HG03095 (cell line): ENCODE data around the gene GRIK2.

ENCODE experiments used
- ATAC-seq: cut with Tn5 transposase; IDR thresholded peaks from one replicate; pipeline ENCODE4 v1.9.1; 2021; ENCODE audit warnings: moderate library complexity; ENCODE audit not compliant: unreplicated experiment

Gene GRIK2

DNA sequence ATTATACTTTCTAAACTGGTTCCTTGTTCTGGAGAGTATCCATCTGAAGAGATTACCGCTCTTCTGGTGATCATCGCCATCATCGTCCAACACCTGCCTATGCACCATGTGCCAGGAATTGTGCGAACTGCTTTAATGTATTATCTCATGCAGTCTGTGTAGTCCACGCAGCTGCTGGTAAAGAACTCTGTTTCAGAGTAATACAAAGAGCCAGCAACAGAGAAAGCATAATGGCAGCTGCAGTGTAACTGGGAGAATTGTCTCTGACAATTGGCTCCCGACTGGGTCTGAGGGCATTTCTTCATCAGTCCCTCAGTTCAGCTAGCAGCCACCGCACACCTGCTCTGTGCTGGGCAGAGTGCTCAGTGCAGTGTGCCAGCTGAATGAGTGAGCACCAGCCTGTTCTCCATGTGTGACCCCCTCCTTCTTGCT is 383.4 kb downstream of the GRIK2 start:
- ATAC-seq = no peak

GRCh38 chr6:101777646-101778045 is 384.1 kb downstream of the GRIK2 start:
- ATAC-seq = no peak

DNA sequence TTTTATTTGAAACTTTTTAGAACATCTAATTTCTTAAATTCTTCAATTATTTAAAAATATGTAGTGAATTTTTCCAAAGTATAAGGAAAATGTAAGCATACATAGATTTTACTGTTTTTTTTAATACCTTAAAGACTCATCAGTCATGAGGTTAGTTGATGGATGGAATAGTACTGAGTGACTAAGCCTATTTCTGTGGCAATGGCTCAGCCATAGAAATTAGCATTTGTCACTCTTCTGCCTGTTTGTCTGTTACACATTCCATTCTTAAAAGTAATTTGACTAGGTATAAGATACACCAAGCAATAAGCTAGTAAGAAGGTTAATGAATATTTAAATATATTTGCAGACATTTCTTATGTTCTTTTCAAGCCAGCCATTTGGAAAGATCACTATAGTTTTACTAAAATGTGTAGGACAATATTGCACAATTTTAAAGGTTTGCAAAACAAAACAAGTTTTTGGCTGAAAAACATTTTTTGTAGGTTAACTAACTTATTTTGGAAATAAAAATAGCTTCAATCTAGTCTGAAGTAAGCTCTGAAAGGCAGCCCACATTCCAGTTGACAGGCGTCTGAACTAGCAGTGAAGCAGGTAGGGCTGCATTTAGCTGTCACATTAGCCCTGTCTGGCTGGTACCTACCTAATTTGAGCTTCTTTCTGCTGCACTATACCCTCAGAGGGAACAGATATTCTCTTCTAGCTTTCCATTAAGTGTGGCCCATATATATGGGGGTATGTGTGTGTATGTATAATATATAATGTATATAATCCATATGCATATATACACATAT is 385.7 kb downstream of the GRIK2 start:
- ATAC-seq = no peak

DNA sequence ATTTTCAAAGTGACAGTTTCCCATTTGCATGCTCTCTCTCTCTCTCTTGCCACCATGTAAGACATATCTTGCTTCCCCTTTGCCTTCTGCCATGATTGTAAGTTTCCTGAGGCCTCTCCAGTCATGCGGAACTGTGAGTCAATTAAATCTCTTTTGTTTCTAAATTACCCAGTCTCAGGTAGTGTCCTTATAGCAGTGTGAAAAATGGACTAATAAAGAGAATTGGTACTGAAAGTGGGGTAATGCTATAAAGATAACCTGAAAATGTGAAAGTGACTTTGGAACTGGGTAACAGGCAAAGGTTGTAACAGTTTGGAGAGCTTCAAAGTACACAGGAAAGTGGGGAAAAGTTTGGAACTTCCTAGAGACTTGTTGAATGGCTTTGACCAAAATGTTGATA is 389.8 kb downstream of the GRIK2 start:
- no peak for ATAC-seq

GRCh38 chr6:101784094-101784493 is 390.6 kb downstream of the GRIK2 start:
- ATAC-seq = no peak

DNA sequence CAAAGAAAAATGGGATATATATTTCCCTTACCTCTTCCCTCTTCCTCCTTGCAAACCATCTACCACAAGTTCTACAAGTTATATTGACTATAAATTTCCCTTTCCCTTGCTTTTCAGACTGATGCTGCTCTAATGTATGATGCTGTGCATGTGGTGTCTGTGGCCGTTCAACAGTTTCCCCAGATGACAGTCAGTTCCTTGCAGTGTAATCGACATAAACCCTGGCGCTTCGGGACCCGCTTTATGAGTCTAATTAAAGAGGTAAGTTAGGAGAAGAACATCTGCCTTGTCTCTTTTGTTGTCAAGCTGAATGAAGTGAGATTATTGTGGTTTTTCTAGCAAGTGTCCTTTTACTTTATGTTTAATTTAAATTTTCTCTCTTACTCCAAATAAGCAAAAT is 406.0 kb downstream of the GRIK2 start:
- ATAC-seq = no peak

GRCh38 chr6:101800598-101800997 is 407.1 kb downstream of the GRIK2 start:
- ATAC-seq = no peak

- ATAC-seq = no peak
Observed at GRCh38 chr6:101803136-101803535, 409.6 kb downstream of the GRIK2 start.

DNA sequence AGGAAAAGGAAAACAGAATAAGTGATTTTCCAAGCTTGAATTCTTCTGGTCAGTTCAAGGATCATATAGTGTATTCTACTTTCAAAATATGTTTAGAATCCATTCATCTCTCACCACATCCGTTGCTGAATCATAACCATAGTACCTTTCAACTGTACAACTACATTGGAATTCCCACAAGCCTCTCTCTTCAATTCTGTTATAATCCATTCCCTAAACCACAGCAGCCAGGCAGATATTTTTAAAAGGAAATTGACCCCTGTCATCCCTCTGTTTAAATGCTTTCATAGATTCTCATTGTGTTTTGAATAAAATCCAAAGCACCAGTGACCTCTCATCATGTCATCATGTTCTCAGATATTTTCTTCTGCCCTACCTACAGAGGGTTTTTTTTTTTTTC is 412.7 kb downstream of the GRIK2 start:
- no peak for ATAC-seq

DNA sequence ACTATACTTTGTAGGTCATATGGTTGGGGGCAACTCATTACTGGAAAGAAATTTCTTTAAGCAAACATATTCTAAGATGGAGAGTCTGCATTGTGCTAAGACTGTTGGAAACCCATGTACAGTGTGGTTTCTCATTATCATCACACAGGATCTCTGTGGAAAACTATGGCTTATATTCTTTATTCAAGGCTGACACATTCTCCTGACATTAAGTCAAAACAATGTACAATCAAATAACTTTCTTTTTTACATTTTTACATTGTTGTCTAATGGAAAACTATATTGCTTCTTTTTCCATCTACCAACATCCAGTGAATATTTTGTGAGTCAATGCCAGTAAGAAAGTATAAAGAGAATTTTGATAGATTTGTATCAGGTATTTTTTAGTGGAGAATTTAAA is 417.6 kb downstream of the GRIK2 start:
- ATAC-seq = no peak

- ATAC-seq = no peak
Observed at GRCh38 chr6:101816716-101817115, 423.2 kb downstream of the GRIK2 start.

DNA sequence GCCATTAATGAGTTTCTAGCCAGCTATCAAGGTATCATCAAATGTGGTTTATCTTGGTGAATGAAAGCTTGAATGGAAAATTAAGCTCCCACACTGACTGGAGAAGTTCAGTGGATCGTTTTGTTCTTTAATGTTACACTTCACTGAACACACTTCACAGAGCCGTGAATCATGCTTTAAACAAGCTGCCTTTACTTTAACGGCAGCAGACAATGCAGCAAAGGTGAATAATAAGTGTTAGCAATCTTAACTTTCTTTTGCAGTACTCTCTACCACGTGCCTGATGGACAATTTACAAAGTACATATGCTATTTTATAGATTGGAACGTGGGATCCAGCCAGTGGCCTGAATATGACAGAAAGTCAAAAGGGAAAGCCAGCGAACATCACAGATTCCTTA is 424.5 kb downstream of the GRIK2 start:
- no peak for ATAC-seq

DNA sequence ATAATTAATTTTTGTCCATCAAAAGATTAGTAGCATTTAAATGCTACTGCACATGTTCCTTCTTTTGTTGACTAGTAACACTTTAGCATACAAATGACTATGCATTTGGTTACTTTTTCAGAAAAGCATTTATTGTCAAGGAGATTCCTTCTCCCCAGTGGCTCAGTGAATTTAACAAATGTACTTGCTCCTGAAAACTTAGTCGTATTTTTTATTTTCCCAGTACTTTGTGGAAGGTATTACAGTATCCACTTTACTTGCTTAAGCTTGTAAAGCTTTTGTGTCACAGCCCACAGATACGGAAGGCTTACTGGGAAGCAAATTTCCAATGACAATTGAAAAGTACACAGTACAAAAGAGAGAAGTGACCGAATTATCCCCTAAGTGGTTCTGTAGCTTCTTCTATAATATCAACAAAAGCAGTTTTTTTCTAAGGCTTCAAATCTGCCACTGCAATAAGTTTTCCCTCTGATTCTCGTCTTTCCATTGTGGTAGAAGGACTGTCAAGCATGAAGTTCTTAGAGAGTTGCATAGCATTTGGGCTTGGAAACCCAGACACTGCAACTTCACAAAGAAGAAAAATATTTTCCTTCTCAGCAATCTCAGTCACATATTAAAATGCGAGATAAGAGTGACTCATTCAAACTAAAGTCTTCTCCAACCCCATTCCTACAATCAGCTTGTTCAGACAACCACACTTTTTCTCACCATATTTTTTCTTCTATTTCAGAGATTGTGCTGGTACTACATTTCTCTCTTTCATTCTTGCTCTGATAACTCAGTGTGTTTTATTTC is 431.2 kb downstream of the GRIK2 start:
- no peak for ATAC-seq

DNA sequence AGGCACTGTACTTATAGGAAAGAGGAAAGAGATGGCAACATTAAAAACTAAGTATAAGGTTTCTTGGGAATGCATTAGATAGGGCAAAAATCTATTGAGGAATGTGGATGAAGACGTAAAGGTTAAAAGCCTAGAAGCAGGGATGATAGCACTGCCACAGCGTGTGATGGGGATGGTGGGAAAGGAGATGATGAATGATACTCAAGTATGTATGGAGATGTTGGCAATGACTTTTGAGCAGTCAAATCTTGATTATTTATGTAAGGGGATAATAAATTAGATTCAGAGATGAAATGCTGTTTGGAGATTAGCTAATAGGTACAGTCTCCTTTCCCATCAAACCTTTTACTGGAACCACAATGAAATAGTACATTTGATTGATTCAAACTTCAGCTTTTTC is 432.8 kb downstream of the GRIK2 start:
- no peak for ATAC-seq

GRCh38 chr6:101826678-101827077 is 433.2 kb downstream of the GRIK2 start:
- no peak for ATAC-seq

DNA sequence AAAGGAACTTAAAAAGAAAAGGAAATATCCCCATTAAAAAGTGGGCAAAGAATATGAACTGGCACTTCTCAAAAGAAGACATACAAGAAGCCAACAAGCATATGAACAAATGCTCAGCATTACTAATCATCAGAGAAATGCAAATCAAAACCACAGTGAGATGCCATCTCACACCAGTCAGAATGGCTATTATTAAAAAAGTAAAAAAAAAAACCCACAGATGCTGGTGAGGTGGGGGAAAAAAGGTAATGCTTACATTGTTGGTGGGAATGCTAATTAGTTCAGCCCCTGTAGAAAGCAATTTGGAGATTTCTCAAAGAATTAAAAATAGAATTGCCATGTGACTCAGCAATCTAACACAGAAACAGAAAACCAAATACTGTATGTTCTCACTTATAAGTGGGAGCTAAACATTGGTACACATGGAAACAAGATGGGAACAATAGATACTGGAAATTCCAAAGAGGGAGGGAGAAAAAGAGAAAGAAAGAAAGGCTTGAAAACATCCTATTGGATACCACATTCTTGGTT is 437.1 kb downstream of the GRIK2 start:
- no peak for ATAC-seq

DNA sequence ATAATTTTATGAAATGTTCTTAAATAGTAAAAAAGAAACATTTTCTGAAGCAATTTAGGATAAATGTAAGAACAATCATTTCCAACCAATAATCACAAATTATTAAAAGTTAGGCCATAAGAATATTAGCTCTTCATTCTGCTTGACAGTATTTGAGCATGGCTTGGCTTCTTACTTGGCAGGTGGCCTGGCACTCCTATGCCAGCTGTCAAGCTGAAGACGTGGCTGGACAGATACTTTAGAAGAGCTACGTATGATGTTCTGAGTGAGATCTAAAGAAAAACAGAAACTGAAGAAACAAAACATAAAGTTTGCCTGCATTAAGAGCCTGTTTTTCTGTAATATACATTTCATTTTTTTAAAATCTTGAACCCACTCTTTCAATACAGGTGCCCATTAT is 438.9 kb downstream of the GRIK2 start:
- ATAC-seq = no peak

DNA sequence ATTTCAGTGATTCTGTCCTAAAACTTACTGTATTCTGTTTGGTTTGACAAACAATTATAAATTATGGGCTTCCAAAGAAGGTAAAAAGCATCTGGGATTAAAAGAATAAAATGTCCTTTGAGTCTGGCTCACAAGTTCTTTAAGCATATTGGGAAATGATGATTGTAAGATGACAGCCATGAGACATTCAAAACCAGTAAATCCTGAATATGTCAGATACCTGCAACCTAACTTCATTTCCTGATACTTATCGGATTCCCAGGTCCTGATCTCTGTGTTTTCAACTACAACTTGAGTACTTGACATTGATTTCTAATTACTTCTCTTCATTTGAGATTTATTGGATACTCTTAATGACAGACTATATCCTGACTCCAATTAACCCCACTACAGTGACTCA is 446.6 kb downstream of the GRIK2 start:
- no peak for ATAC-seq

DNA sequence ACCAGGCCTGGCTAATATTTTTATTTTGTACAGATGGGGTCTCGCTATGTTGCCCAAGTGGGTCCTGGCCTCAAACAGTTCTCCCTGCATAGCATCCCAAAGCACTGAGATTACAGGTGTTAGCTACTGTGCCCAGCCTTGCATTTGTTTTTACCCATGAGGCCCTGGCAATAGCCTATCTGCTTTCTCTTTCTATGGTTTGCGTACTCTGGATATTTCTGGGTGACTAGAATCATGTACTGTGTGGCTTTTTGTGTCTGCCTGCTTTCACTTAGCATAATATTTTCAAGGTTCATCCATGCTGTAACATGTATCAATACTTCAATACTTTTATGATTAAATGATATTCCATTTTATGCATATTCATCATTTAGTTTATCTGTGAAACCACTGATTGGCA is 451.7 kb downstream of the GRIK2 start:
- ATAC-seq = no peak

DNA sequence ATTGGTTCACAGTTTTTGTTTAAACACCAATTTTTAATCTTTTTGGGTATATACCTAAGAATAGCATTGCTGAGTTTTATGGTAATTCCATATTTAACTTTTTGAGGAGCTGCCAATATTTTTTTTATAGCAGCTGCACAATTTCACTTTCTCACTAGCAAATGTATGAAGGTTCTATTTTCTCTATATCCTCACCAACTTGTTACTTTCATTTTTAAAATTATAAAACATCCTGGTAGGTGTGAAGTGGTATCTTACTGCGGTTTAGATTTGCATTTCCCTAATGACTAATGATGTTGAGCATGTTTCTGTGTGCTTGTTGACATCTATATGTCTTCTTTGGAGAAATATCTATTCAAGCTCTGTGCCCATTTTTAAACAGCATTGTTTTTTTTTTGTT is 452.1 kb downstream of the GRIK2 start:
- peak; percentile 79 for ATAC-seq

- ATAC-seq = no peak
Observed at GRCh38 chr6:101847690-101848089, 454.2 kb downstream of the GRIK2 start.

- ATAC-seq = no peak
Observed at GRCh38 chr6:101851911-101852310, 458.4 kb downstream of the GRIK2 start.
